Naive thymus-derived CD4-positive, alpha-beta T cell (primary cell): ENCODE data around the gene AGBL5. TPM values are rescaled to one million over a fixed set of nuclear protein-coding genes. Genes with fewer than 3 reads are reported as not detected.

Experiments used
- ATAC-seq: fragments of 150-1000 bp; cut with Tn5 transposase; 2 replicates; pipeline ENCODE4 v1.10.0; 2021; ENCODE audit warnings: mild to moderate bottlenecking, moderate library complexity
- CTCF ChIA-PET: fragments of 350-600 bp; sonication (Branson Sonifier 250); formaldehyde crosslinking; loops from one replicate; lab custom pipeline; 2021; ENCODE audit warnings: antibody characterized with exemption; lab: Charles Lee
- POLR2A ChIA-PET: fragments of 350-600 bp; sonication (Branson Sonifier 250); formaldehyde crosslinking; loops from one replicate; lab custom pipeline; 2021; ENCODE audit warnings: antibody characterized with exemption, inconsistent platforms; lab: Charles Lee
- DNase-seq, 9 donors: peaks; one replicate each; pipeline versions ENCODE4 v3.0.0 to v3.0.0-alpha.2; 2020 to 2022; ENCODE audit warnings: mixed read lengths in 1 of 9
- H3K27ac ChIP-seq: one replicate; pipeline ENCODE4 v1.7.0; 2013; ENCODE audit warnings: mild to moderate bottlenecking, low read depth, low read length, moderate library complexity
- H3K27me3 ChIP-seq, 2 donors: one replicate each; pipeline ENCODE4 v1.7.0; 2013; ENCODE audit warnings: low read length in 2 of 2, mild to moderate bottlenecking in 2 of 2, moderate library complexity in 2 of 2; ENCODE audit not compliant: control insufficient read depth in 2 of 2, insufficient read depth in 2 of 2
- H3K36me3 ChIP-seq, 3 experiments: 1 replicate in 2 of 3; 2 replicates in 1 of 3; pipeline ENCODE4 v1.7.0; 2013; ENCODE audit warnings: low read length in 3 of 3, mild to moderate bottlenecking in 3 of 3, moderate library complexity in 1 of 3; ENCODE audit not compliant: insufficient read depth in 3 of 3, control insufficient read depth in 2 of 3
- H3K4me1 ChIP-seq, 2 donors: one replicate each; pipeline ENCODE4 v1.7.0; 2013; ENCODE audit warnings: low read length in 2 of 2, mild to moderate bottlenecking in 2 of 2, moderate library complexity in 1 of 2; ENCODE audit not compliant: control insufficient read depth in 2 of 2, insufficient read depth in 2 of 2
- H3K4me3 ChIP-seq: 2 replicates; pipeline ENCODE4 v1.7.0; 2013; ENCODE audit warnings: mild to moderate bottlenecking, low read length
- H3K9me3 ChIP-seq, 3 experiments: 1 replicate in 2 of 3; 2 replicates in 1 of 3; pipeline ENCODE4 v1.7.0; 2013; ENCODE audit warnings: low read length in 3 of 3; ENCODE audit not compliant: control insufficient read depth in 2 of 3
- H3K27ac Mint-ChIP-seq, 9 donors: one replicate each; pipeline ENCODE4 v1.8.0; 2020 to 2022; ENCODE audit warnings: mixed read lengths in 9 of 9, mild to moderate bottlenecking in 8 of 9, moderate library complexity in 5 of 9, inconsistent platforms in 2 of 9
- H3K27me3 Mint-ChIP-seq, 5 donors: one replicate each; pipeline ENCODE4 v1.8.0; 2021 to 2022; ENCODE audit warnings: mixed read lengths in 5 of 5, mild to moderate bottlenecking in 1 of 5
- H3K36me3 Mint-ChIP-seq, 5 donors: one replicate each; pipeline ENCODE4 v1.8.0; 2020 to 2022; ENCODE audit warnings: mixed read lengths in 5 of 5, mild to moderate bottlenecking in 3 of 5, inconsistent platforms in 1 of 5
- H3K4me1 Mint-ChIP-seq, 7 donors: one replicate each; pipeline ENCODE4 v1.8.0; 2020 to 2022; ENCODE audit warnings: mixed read lengths in 7 of 7, mild to moderate bottlenecking in 3 of 7, inconsistent platforms in 1 of 7
- H3K4me3 Mint-ChIP-seq, 10 donors: one replicate each; pipeline ENCODE4 v1.8.0; 2020 to 2022; ENCODE audit warnings: mild to moderate bottlenecking in 10 of 10, mixed read lengths in 10 of 10, moderate library complexity in 6 of 10, inconsistent platforms in 2 of 10
- H3K9me3 Mint-ChIP-seq, 11 donors: one replicate each; pipeline ENCODE4 v1.8.0; 2020 to 2022; ENCODE audit warnings: mixed read lengths in 11 of 11, mild to moderate bottlenecking in 4 of 11, inconsistent platforms in 1 of 11, moderate library complexity in 1 of 11
- intact Hi-C, 2 donors: fragments of 100-400 bp; cut with micrococcal nuclease; formaldehyde crosslinking; loops; one replicate each; pipeline ENCODE4 v1.15.1; 2023
- polyA plus RNA-seq, 2 donors: library from polyadenylated mRNA; unstranded; fragments of 300-500 nt; fragmentation: Illumina TruSeq; gene quantifications; one replicate each; pipeline ENCODE4 v1.2.3, GENCODE V29; 2021
- total RNA-seq, 6 experiments: library from RNA in 5 of 6; stranded (reverse) in 5 of 6; gene quantifications; 1 replicate in 5 of 6; 2 replicates in 1 of 6; pipeline ENCODE4 v1.2.3 and lab custom pipeline; 2021 to 2026

Gene AGBL5
- total and polyA plus RNA-seq, 7 experiments from 2014 or later = 7.6 to 15.7 (median 12.2) TPM

DNA sequence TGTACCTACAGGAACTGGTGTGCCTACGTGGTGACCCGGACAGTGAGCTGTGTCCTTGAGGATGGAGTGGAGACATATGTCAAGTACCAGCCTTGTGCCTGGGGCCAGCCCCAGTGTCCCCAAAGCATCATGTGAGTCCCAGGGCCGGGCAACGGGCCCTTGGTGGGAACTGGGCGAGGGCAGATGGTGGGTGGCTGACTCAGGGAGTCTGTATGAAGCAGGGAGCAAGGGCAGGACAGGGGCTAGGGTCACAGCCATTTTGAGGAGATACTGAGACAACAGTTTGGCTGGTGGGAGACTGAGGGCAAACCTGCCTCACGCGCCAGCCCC is 28.6 kb downstream of the AGBL5 start:
- peaks cover 14 to 25% of the 10 kb centered on the region in 2 donors for H3K4me1 ChIP-seq
- Mint-ChIP-seq H3K4me1 (peaks cover 23 to 52% (median 40%) of the 10 kb centered on the region in 7 donors), H3K27me3 (no peaks in the 10 kb centered on the region), H3K36me3 (no peaks in the 10 kb centered on the region), H3K4me3 (peak overlapping the region in 3 of 10 donors; percentile 19 to 82 (median 34)), H3K27ac (peak overlapping the region in 7 of 9 donors; percentile 4 to 97 (median 79)), H3K9me3 (no peaks in the 10 kb centered on the region)
- ChIA-PET CTCF (no interaction called here), POLR2A (interaction anchor here (1.7 to 11.1 kb wide), 2 partner anchors 7 to 47 kb away, joined by 7 to 134 read pairs; partner anchors contain the start of genes OST4 and TMEM214)
- no peak overlapping the region for H3K4me3 ChIP-seq
- intact Hi-C loops = loop anchor here (2.0 to 10.0 kb wide), 3 partner anchors 119 to 405 kb away; partner anchors contain the start of genes EIF2B4 (in 1 of the 2), IFT172 (in 1 of the 2) and SNX17 (in 1 of the 2)
- H3K9me3 ChIP-seq = no peaks in the 10 kb centered on the region
- H3K27ac ChIP-seq = no peak overlapping the region
- H3K36me3 ChIP-seq = no peaks in the 10 kb centered on the region
- no peaks in the 10 kb centered on the region for H3K27me3 ChIP-seq
- DNase-seq (no peak), ATAC-seq (no peak)

DNA sequence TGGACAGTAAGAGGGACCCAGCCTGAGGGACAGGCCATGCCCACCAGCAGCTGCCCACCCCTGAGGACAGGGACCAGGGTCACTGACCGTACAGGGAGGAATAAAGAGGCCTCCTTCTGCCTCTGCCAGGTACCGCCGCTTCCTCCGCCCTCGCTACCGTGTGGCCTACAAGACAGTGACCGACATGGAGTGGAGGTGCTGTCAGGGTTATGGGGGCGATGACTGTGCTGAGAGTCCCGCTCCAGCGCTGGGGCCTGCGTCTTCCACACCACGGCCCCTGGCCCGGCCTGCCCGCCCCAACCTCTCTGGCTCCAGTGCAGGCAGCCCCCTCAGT is 29.1 kb downstream of the AGBL5 start:
- Histone ChIP-seq H3K36me3 (no peaks in the 10 kb centered on the region), H3K27me3 (no peaks in the 10 kb centered on the region), H3K4me3 (no peak overlapping the region), H3K27ac (peak overlapping the region; percentile 69), H3K4me1 (peaks cover 17 to 21% of the 10 kb centered on the region in 2 donors), H3K9me3 (no peaks in the 10 kb centered on the region)
- DNase-seq (no peak), ATAC-seq (no peak)
- H3K36me3 Mint-ChIP-seq = no peaks in the 10 kb centered on the region
- intact Hi-C loops = loop anchor here (2.0 to 10.0 kb wide), 3 partner anchors 120 to 404 kb away; partner anchors contain the start of genes EIF2B4 (in 1 of the 2), IFT172 (in 1 of the 2) and SNX17 (in 1 of the 2)
- ChIA-PET POLR2A (interaction anchor here (0.5 to 12.0 kb wide), 8 partner anchors 8 to 183 kb away, joined by 3 to 134 read pairs (median 6); partner anchors contain the start of genes AGBL5, ATRAID, OST4 and SLC5A6), CTCF (no interaction called here)
- H3K9me3 Mint-ChIP-seq = no peaks in the 10 kb centered on the region
- H3K27me3 Mint-ChIP-seq = no peaks in the 10 kb centered on the region
- peaks cover 24 to 52% (median 40%) of the 10 kb centered on the region in 7 donors for H3K4me1 Mint-ChIP-seq
- peak overlapping the region in 8 of 10 donors; percentile 74 to 96 (median 86) for H3K4me3 Mint-ChIP-seq
- H3K27ac Mint-ChIP-seq = peak overlapping the region in 6 of 9 donors; percentile 95 to 98 (median 97)

DNA sequence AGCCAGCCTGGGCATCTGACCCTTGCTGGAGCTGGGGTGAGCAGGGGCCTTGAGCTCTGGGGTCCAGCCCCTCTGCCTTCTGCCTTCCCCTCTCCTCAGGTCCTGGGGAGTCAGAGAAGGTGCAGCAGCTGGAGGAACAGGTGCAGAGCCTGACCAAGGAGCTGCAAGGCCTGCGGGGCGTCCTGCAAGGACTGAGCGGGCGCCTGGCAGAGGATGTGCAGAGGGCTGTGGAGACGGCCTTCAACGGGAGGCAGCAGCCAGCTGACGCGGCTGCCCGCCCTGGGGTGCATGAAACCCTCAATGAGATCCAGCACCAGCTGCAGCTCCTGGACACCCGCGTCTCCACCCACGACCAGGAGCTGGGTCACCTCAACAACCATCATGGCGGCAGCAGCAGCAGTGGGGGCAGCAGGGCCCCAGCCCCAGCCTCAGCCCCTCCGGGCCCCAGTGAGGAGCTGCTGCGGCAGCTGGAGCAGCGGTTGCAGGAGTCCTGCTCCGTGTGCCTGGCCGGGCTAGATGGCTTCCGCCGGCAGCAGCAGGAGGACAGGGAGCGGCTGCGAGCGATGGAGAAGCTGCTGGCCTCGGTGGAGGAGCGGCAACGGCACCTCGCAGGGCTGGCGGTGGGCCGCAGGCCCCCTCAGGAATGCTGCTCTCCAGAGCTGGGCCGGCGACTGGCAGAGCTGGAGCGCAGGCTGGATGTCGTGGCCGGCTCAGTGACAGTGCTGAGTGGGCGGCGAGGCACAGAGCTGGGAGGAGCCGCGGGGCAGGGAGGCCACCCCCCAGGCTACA is 30.7 kb downstream of the AGBL5 start:
- H3K4me3 ChIP-seq = peak overlapping the region; percentile 48
- ATAC-seq = no peak
- H3K4me1 ChIP-seq = peaks cover 21 to 22% of the 10 kb centered on the region in 2 donors
- ChIA-PET POLR2A (interaction anchor here (0.8 to 12.0 kb wide), 10 partner anchors 8 to 274 kb away, joined by 3 to 134 read pairs (median 7); partner anchors contain the start of genes AGBL5, ATRAID, GTF3C2 and OST4), CTCF (interaction anchor here (0.6 to 1.6 kb wide), 7 partner anchors 11 to 221 kb away, joined by 3 to 5 read pairs (median 4); partner anchors contain the start of gene OST4)
- H3K27ac ChIP-seq = peak overlapping the region; percentile 69
- no peaks in the 10 kb centered on the region for H3K9me3 ChIP-seq
- no peaks in the 10 kb centered on the region for H3K36me3 ChIP-seq
- DNase-seq = no peak
- no peaks in the 10 kb centered on the region for H3K27me3 ChIP-seq
- H3K4me3 Mint-ChIP-seq = peak overlapping the region in 6 of 10 donors; percentile 81 to 96 (median 86)
- H3K36me3 Mint-ChIP-seq = no peaks in the 10 kb centered on the region
- intact Hi-C loops = loop anchor here (1.0 to 10.0 kb wide), 10 partner anchors 11 to 403 kb away; partner anchors contain the start of genes ATRAID (in 2 of the 2), EIF2B4 (in 2 of the 2), OST4 (in 2 of the 2) and SLC5A6 (in 2 of the 2)
- peaks cover 19 to 44% (median 29%) of the 10 kb centered on the region in 7 donors for H3K4me1 Mint-ChIP-seq
- peak overlapping the region in 6 of 9 donors; percentile 95 to 98 (median 97) for H3K27ac Mint-ChIP-seq
- no peaks in the 10 kb centered on the region for H3K27me3 Mint-ChIP-seq
- H3K9me3 Mint-ChIP-seq = no peaks in the 10 kb centered on the region

DNA sequence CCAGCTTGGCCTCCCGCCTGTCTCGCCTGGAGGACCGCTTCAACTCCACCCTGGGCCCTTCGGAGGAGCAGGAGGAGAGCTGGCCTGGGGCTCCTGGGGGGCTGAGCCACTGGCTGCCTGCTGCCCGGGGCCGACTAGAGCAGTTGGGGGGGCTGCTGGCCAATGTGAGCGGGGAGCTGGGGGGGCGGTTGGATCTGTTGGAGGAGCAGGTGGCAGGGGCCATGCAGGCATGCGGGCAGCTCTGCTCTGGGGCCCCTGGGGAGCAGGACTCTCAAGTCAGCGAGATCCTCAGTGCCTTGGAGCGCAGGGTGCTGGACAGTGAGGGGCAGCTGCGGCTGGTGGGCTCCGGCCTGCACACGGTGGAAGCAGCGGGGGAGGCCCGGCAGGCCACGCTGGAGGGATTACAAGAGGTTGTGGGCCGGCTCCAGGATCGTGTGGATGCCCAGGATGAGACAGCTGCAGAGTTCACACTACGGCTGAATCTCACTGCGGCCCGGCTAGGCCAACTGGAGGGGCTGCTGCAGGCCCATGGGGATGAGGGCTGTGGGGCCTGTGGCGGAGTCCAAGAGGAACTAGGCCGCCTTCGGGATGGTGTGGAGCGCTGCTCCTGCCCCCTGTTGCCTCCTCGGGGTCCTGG is 31.4 kb downstream of the AGBL5 start:
- DNase-seq (no peak), ATAC-seq (no peak)
- H3K4me1 Mint-ChIP-seq = peaks cover 19 to 45% (median 32%) of the 10 kb centered on the region in 7 donors
- no peaks in the 10 kb centered on the region for H3K9me3 Mint-ChIP-seq
- ChIA-PET CTCF (interaction anchor here (1.4 to 2.1 kb wide), 4 partner anchors 11 to 221 kb away, joined by 3 to 6 read pairs (median 4); partner anchors contain the start of gene OST4), POLR2A (interaction anchor here (0.6 to 12.0 kb wide), 8 partner anchors 10 to 178 kb away, joined by 3 to 134 read pairs (median 10); partner anchors contain the start of genes AGBL5, ATRAID, OST4 and PREB)
- H3K27me3 Mint-ChIP-seq = no peaks in the 10 kb centered on the region
- H3K36me3 ChIP-seq = no peaks in the 10 kb centered on the region
- no peak overlapping the region for H3K27ac Mint-ChIP-seq
- no peaks in the 10 kb centered on the region for H3K9me3 ChIP-seq
- no peaks in the 10 kb centered on the region for H3K36me3 Mint-ChIP-seq
- H3K27me3 ChIP-seq = no peaks in the 10 kb centered on the region
- intact Hi-C loops = loop anchor here in 1 of 2 donors (10.0 kb wide), 1 partner anchor 402 kb away; the partner anchor contains the start of gene IFT172
- H3K4me3 Mint-ChIP-seq = peak overlapping the region in 1 of 10 donors; percentile 52
- peaks cover 22 to 23% of the 10 kb centered on the region in 2 donors for H3K4me1 ChIP-seq
- H3K27ac ChIP-seq = no peak overlapping the region
- H3K4me3 ChIP-seq = no peak overlapping the region

DNA sequence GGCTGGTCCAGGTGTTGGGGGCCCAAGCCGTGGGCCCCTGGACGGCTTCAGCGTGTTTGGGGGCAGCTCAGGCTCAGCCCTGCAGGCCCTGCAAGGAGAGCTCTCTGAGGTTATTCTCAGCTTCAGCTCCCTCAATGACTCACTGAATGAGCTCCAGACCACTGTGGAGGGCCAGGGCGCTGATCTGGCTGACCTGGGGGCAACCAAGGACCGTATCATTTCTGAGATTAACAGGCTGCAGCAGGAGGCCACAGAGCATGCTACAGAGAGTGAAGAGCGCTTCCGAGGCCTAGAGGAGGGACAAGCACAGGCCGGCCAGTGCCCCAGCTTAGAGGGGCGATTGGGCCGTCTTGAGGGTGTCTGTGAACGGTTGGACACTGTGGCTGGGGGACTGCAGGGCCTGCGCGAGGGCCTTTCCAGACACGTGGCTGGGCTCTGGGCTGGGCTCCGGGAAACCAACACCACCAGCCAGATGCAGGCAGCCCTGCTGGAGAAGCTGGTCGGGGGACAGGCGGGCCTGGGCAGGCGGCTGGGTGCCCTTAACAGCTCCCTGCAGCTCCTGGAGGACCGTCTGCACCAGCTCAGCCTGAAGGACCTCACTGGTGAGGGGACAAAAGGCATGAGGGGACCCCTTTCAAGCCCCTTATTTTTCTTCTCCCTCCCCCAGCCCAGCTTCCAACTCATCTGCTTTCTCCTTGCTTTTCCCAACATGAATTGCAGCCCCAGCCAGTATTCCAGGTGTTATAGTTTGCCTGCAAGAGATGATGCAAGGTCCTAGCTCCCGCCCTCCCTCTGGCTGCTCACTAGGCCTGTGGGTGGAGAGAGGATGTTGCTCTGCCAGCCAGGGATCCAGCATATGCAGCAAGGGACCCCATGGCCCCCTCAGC is 32.2 kb downstream of the AGBL5 start:
- no peaks in the 10 kb centered on the region for H3K36me3 ChIP-seq
- H3K4me3 ChIP-seq = no peak overlapping the region
- intact Hi-C loops = loop anchor here in 1 of 2 donors (10.0 kb wide), 1 partner anchor 401 kb away; the partner anchor contains the start of gene IFT172
- ChIA-PET POLR2A (interaction anchor here (0.6 to 12.0 kb wide), 6 partner anchors 11 to 178 kb away, joined by 3 to 134 read pairs (median 10); partner anchors contain the start of genes AGBL5, ATRAID, OST4 and SLC5A6), CTCF (interaction anchor here (1.5 to 2.1 kb wide), 3 partner anchors 12 to 220 kb away, joined by 3 to 6 read pairs (median 4); partner anchors contain the start of gene OST4)
- H3K9me3 Mint-ChIP-seq = no peaks in the 10 kb centered on the region
- peaks cover 22 to 23% of the 10 kb centered on the region in 2 donors for H3K4me1 ChIP-seq
- ATAC-seq (no peak), DNase-seq (no peak)
- H3K27me3 ChIP-seq = no peaks in the 10 kb centered on the region
- no peaks in the 10 kb centered on the region for H3K36me3 Mint-ChIP-seq
- H3K27ac ChIP-seq = no peak overlapping the region
- no peaks in the 10 kb centered on the region for H3K9me3 ChIP-seq
- peaks cover 19 to 47% (median 34%) of the 10 kb centered on the region in 7 donors for H3K4me1 Mint-ChIP-seq
- peak overlapping the region in 2 of 9 donors; percentile 25 to 93 for H3K27ac Mint-ChIP-seq
- H3K4me3 Mint-ChIP-seq = peak overlapping the region in 1 of 10 donors; percentile 52
- no peaks in the 10 kb centered on the region for H3K27me3 Mint-ChIP-seq
